Activated CD8-positive, alpha-beta memory T cell treated with anti-CD3 and anti-CD28 coated beads for 48 hours (primary cell): ENCODE data around the gene DIPK1B.
"Not testable (repeated sequence)": the region's sequence is repeated elsewhere in the genome, so short reads cannot be mapped to it uniquely, and the experiment has no call there.

Experiments used
- DNase-seq, 3 experiments: peaks; one replicate each; pipeline ENCODE4 v3.0.0-alpha.2; 2020; ENCODE audit warnings: low read depth in 2 of 3, low spot score in 2 of 3

Gene DIPK1B

DNA sequence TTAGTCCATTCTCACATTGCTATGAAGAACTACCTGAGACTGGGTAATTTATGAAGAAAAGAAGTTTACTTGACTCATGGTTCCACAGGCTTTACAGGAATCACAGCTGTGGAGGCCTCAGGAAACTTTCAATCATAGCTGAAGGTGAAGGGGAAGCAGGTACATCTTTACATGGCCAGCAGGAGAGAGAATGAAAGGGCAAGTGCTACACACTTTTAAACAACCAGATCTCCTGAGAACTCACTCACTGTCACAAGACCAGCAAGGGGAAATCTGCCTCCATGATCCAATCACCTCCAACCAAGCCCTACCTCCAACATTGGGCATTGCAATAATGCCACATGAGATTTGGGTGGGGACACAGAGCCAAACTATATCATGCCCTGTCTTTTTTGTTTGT is 39.4 kb downstream of the DIPK1B start:
- DNase-seq = no peak

GRCh38 chr9:136753371-136754058 is 41.1 kb downstream of the DIPK1B start:
- no peak for DNase-seq

GRCh38 chr9:136754059-136754572 is 41.7 kb downstream of the DIPK1B start:
- no peak for DNase-seq

- DNase-seq = no peak
Observed at GRCh38 chr9:136754626-136755301, 42.4 kb downstream of the DIPK1B start.

DNA sequence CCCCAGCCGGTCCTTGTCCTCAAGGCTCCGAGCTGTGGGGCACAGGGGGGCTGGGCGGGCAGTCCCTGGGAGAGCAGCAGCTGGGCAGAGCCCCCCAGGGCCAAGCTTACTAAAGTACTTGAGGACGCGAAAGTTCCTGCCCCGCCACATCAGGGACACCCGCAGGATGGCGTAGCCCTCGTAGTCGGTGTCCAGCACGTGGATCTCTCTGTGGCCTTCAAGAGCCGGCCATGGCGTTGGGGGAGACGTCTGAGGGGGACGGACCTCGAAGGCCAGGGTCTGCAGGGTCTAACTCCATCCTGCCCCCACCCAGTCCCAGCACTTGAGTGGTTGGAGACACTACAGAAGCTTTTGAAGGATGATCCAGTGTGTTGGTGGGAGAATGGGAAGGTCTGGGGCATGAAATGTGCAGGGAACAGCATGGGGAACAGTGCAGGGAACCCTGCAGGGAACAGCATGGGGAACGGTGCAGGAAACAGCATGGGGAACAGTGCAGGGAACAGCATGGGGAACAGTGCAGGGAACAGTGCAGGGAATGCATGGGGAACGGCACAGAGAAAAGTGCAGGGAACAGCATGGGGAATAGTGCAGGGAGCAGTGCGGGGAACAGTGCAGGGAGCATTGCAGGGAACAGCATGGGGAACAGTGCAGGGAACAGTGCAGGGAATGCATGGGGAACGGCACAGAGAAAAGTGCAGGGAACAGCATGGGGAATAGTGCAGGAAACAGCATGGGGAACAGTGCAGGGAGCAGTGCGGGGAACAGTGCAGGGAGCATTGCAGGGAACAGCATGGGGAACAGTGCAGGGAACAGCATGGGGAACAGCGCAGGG is 43.1 kb downstream of the DIPK1B start:
- DNase-seq = not testable (repeated sequence)

DNA sequence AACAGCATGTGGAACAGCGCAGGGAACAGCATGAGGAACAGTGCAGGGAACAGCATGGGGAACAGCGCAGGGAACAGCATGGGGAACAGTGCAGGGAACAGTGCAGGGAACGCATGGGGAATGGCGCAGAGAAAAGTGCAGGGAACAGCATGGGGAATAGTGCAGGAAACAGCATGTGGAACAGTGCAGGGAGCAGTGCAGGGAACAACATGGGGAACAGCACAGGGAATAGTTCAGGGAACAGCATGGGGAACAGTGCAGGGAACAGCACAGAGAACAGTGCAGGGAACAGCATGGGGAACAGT is 43.7 kb downstream of the DIPK1B start:
- no peak for DNase-seq

GRCh38 chr9:136756836-136757235 is 44.5 kb downstream of the DIPK1B start:
- no peak for DNase-seq

GRCh38 chr9:136757328-136757727 is 45.0 kb downstream of the DIPK1B start:
- DNase-seq = no peak

- DNase-seq = no peak
Observed at GRCh38 chr9:136757751-136758140, 45.4 kb downstream of the DIPK1B start.

DNA sequence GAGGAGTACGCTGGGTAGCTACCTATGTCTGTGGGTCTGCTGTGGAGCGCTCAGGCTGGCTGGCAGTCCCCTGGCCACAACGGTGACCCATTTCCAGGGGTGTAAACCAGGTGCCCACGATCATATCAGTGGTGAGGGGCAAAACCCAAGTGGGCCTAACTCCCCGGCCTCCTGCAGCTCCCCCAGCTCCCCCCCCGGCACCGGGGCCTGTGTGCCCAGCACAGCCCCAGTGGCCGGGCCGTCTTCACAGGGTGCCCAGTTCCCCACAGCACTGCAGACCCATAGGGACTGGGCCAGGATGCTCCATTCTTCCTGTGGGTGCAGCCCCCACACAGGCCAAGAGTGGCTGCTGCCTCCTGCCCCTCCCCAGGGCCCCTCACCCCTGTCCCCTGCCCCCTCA is 46.6 kb downstream of the DIPK1B start:
- no peak for DNase-seq

DNA sequence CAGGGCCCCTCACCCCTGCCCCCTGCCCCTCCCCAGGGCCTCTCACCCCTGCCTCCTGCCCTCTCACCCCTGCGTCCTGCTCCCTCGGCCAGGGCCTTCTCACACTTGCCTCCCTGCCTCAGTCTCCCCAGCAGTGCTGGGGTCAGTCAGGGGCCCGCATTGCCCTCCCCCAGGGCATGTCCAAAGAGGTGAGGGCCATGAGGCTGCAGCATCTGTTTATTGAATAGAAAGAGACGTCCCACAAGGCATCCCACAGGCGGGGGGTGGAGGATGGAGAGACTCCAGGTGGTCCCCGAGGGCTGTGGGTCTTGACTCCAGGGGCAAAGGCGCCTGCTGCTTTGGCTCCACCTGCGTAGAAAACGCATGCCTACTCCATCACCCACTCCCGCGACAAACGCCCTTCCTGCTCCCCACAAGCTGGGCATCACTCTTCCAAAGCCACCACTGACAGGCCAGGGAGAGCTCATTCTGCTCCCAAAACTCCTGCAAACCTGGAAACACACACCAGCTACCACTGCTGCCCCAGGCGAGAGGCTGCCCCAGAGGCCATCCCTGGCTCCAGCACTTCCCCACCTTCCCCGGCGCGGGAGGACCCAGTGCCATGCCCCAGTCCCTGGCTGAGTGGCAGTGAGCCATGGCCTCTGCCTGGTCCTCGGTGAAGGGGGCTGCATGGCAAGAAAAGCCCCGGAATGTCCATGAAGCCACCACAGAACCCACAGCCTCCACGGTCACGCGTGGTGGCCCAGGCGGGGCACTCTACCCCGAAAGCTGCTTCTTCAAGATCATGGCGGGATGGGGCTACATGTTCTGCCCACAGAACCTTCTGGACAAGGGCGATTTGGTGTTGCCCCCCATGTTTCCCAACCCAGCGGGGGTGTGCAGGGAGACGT is 47.3 kb downstream of the DIPK1B start:
- no peak for DNase-seq

DNA sequence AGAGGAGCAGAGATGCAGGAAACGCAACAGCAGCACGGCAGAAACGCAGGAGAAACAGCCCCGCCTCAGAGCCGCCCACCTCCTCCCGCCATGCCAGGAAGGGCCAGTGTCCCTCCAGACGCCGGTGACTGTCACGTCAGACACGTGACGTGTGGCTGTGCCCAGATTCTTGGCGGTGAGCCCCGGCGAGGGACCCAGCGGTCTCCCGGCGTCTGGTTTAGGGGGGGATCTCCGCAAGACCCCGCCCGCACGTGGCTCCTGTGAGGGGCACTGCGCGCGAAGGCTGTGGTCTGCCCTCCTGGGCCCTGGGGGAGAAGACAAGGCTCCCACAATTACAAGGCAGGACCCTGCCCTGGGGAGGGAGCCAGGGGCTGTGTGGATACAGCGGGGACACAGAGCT is 48.1 kb downstream of the DIPK1B start:
- no peak for DNase-seq

- DNase-seq = not testable (repeated sequence)
Observed at GRCh38 chr9:136760834-136761544, 48.6 kb downstream of the DIPK1B start.

GRCh38 chr9:136761545-136761981 is 49.2 kb downstream of the DIPK1B start:
- no peak for DNase-seq

DNA sequence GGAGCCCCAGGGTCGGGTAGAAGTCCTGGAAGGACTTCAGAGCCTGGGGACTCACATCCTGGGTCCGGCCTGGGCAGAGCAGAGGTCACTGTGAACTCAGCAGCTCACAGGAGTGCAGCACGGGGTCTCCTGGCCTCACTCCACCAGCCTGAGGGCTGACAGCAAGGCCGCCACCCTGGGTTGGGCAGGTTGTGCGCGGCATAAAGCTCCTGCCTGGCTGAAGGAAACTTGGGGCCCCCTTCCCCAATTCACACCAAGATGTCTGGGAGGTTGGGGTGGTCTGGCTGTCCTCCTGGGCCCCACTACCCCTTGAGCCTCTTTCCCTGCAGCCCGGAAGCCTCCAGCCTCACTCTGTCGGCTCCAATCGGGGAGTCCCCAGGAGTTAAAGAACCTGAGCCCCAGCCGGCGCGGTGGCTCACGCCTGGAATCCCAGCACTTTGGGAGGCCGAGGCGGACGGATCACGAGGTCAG is 49.9 kb downstream of the DIPK1B start:
- DNase-seq = no peak

DNA sequence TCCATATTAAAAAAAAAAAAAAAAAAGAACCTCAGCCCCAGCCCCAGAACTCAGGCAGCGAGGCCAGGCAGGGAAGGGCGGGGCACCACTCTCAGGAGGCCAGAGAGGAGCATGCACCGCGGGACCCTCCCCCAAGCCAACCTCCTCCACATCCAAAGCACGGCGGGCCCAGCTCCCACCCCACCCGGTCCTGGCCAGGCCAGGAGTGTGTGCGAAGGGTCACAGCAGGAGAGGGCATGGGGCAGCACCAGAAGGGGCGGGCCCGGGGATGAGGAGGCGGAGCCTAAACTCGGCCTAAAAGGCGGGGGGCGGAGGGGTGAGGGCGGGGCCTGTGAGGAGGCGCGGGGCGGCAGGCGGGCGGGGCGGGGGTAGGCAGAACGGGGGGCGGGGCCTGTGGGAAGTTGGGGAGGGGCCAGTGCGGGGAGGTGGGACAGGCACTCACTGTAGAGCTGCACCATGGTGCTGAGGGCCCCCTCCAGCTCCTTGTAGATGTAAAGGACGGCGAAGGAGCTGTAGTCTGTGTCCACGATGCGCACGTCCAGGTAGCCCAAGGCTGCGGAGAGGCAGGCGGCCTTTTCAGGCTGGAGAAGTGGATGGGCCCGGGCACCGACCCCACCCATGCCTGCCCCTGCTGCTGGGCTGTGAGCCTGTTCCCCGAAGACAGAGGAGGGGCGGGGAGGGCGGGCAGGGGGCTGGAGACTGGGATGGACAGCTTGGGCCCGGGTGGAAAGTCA is 50.7 kb downstream of the DIPK1B start:
- no peak for DNase-seq

- DNase-seq = no peak
Observed at GRCh38 chr9:136763649-136764035, 51.3 kb downstream of the DIPK1B start.

GRCh38 chr9:136764301-136764891 is 52.0 kb downstream of the DIPK1B start, which contains the start of gene LCN15:
Gene LCN15, minus strand, starts transcription at chr9:136764518. Its CDS starts 30 bp downstream, at chr9:136764488.
- DNase-seq = no peak

DNA sequence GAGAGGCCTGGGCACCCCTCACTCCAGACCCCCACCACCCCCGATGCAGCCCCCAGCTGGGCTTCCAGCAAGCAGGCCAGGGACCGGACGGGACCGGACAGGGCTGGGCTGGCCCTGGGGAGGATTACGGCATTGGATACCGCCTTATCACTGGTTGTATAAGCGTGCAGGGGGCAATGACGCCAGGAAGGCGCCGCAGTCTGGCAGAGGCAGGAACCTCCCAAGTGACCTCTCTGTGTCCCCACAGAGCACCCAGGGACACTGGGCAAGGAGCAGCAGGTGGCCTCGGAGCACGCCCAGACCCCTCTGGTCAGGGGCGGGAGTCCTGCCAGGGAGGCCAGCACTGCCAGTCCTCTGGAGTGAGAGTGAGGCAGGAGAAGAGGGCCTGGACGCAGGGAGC is 52.7 kb downstream of the DIPK1B start:
- no peak for DNase-seq
